NCI-H1105 treated with DMSO at 0.1 percent for 48 hours (cell line): ENCODE data around the gene PCSK2.

Experiments used
- DNase-seq: peaks from one replicate; lab custom pipeline; 2025; lab: John Stamatoyannopoulos, UW

PCSK2 gene

GRCh38 chr20:17248224-17248623, 21.4 kb downstream of the PCSK2 start:
- no peak for DNase-seq

DNA sequence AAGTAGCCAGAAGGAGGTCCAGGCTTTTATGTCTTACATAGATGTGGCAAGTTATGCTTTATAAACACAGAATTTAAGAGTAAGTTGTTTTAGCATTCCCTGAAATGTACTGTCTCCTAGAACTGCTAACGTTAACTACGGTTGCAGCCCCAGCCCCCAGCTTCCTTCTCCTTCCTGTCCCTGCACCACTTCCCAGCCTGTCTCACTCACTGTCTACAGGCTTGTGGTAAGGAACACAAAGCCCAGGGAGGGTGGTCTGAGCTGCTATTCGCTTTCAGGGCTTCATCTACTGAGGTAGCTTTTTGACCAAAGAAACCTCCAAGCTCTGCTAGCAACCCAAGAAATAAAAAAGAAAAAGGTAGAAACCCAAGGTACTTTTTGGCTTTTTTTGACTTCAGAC, 35.9 kb downstream of the PCSK2 start:
- DNase-seq: no peak

GRCh38 chr20:17273717-17274116, 46.9 kb downstream of the PCSK2 start:
- no peak for DNase-seq

DNA sequence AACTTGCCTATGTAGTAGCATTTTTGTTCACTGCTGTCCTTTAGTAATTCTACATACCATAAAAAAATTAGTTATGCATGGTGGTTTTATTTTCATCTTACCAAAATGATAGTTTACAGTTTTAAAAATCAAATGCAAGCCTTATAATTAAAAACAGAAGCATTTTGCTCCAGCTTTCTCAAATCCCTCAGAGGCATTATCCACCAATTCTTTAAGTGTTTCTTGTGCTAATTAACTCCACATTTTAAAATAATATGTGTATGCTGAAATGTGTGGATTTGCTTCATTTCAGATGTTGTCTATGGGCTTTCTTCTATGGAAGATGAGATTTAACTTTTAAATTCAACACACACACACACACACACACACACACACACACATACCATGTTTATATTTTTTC, 49.3 kb downstream of the PCSK2 start:
- no peak for DNase-seq

DNA sequence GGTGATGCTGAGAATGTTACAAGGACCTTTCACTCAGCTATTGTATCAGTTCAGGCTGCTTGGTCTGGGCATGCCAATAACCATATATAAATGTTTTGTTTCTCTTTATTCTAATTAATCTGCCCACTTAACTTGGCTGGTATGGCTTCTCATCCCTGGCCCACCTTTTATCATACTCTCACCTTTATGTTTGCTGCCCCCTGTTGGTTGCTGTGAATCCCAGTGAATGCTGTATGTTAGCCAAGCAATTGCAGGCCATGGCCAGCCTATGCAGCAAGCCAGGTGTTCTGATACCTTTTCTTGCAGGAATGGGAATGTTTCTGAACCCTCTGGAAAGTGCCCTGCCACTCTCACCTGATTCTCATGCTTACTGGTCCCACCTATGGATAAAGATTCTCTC, 54.6 kb downstream of the PCSK2 start:
- peak; percentile 68 for DNase-seq

- DNase-seq: no peak
Observed at GRCh38 chr20:17282501-17282900, 55.7 kb downstream of the PCSK2 start.

GRCh38 chr20:17287503-17287902, 60.7 kb downstream of the PCSK2 start:
- no peak for DNase-seq

- no peak for DNase-seq
Observed at GRCh38 chr20:17287998-17288397, 61.2 kb downstream of the PCSK2 start.

DNA sequence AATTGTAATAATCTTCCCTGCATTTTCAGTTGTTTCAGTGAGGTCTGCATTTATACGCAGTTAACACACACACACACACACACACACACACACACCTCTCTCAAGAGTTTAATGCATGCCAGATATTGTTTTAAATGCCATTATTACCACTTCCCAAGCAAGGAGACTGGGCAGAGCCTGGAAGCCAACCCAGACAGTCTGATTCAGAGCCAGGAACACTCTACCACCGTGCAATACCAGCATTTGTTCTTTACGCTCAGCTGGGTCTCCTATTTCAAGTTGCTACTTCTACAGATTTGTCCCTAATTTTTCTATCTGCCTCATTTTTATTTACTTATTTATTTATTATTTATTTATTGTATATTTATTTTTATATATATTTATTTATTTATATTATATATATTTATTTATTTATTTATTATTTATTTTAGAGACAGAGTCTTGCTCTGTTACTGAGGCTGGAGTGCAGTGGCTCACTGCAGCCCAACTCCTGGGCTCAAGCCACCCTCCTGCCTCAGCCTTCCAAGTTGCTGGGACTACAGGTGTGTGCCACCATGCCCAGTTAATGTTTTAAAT, 68.4 kb downstream of the PCSK2 start:
- DNase-seq: peak; percentile 23

- DNase-seq: no peak
Observed at GRCh38 chr20:17295991-17296390, 69.2 kb downstream of the PCSK2 start.

GRCh38 chr20:17298171-17298570, 71.3 kb downstream of the PCSK2 start:
- no peak for DNase-seq

DNA sequence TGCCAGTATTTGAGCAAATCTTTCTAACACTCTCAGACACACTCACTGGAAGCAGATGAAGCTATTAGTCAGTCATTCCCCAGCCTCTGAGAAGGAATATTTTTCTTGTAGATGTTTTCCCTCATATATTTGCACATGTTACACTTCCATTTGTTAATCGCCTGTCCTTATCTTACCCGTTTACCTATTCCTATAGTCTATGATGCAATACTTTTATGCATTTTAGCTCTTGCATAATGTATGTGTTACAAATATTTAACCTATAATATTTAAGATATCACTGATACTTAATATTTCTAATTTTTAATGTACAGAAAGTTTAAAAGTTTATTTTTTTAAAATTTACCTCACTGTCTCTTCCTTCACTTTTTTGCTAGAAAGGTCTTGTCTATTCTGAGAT, 71.9 kb downstream of the PCSK2 start:
- DNase-seq: no peak

DNA sequence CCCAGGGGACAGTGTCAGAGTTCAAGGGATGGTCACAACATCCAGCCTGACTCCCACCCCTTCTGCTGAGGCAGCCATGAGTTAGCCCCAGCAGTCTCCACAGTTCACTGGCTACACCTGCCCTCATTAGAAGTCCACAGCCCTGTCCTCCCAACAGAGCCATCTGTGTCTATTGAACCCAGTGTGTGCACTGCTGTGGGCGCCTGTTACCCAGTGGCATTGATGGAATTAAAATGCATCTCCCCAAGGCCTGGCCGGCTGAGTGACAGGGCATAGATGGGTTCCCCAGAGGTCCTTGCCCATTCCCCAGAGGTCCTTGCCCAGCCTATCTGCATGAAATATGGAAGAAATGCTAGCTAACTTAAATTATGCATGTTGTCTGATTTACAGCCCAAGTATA, 73.3 kb downstream of the PCSK2 start:
- DNase-seq: no peak

DNA sequence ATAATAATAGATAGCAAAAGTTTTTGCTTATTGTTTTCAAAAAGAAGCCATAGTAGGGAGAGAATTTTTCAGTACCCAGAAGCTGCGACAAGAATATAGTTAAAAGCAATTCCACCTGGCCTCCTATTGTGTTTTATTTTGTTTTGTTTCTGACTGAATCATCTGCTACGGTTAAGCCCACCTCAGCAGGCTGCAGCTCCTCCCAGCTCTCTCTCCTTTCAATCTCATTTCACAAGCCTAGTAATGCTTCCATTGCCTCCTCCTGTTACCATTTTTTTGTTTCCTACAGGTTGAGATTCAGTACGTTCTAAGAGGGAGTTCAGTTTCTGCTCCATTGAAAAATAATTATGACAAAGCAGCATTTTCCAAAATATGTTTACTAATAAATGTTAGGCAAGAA, 77.9 kb downstream of the PCSK2 start:
- DNase-seq: no peak

- no peak for DNase-seq
Observed at GRCh38 chr20:17306427-17306826, 79.6 kb downstream of the PCSK2 start.

DNA sequence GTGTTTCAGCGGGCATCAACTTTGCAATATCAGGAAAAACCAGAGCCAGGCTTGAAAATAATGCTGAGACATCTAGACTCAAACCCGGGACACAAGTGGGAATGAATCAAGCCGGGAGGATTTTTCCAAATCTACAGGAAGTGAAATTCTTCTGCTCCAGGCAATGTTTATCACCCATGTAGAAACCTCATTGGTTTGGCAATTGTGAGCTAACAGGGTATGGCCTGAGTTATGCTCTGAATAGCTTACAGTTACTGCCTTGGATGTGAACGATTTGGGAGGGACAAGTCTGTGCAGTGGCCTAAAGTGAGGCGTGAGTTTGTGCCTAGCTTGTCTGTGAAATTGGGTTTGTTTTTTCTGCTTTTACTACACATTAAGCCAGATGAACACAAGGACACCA, 87.4 kb downstream of the PCSK2 start:
- DNase-seq: no peak

DNA sequence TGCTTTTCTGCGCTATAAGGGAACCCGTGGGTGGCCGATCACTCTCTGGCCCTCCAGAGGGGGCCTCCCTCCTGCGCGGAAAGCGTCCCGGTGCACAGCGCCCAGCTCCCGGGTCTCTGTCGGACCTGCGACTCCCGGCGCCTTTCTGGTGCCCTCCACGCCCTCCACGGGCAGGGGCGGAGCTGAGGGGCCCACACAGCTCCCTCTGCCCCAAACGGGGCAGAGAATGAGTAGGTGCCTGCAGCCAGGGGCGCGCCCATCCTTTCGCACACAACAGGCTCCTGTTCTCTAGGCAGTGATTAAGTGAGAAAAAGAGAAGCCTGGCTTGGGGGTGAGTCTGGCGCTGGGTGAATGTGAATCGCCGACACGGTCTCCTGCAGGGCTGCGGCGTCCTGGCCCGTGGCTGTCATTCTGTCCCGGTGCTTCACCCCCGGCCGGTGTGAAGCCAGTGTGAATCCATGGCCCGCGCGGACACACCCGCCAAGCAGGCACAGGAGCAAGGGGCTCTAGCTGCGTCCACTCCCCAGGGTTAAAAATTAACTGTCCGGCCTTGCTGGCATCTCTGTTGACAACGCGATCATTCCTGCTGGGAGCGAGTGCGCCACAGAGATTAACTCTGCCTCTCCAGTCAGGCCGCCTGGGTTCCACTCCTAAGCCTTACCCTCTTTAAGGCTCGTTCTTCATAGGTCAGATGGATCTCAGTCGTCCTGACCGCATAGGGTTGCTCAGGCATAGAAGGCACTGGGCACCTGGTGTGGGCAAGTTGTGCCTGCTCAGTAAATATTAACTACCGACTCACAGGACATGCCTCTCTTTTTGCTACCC, 88.8 kb downstream of the PCSK2 start:
- DNase-seq: no peak

DNA sequence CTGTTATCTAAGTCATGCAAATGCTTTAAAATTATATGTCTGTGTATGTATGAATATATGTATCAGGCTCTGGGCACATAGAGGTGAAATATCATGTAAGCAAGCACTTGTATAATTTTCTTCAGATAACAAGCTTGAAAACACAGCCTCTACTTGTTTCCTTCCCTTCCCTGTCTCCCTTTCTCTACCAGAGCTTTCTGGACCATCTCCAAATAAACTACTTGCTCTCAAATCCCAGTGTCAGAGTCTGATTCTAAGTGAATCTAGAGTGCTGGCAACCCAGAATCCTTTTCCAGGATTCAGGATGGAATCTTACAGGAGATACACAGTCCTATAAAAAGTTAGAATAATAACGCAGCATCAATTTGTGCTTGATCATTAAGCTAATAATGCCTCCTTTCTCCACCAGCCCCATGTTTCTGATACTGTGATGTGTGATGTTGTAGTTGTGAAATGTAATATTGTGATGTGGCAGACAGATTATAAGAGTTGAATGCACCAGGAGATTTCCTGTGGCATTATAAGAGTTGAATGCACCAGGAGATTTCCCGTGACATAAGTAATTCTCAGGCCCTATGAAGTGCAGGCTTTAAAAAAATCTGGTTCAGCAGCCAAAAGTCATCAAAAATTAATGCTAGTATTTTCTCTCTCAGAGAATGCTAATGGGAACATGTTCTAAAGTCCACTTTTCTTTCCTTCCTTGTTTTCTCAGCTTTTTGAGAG, 89.6 kb downstream of the PCSK2 start:
- DNase-seq: no peak

GRCh38 chr20:17317341-17317740, 90.5 kb downstream of the PCSK2 start:
- DNase-seq: no peak

GRCh38 chr20:17320456-17320855, 93.6 kb downstream of the PCSK2 start:
- no peak for DNase-seq

- no peak for DNase-seq
Observed at GRCh38 chr20:17326096-17326495, 99.3 kb downstream of the PCSK2 start.

GRCh38 chr20:17327185-17328148, 100.6 kb downstream of the PCSK2 start:
- DNase-seq: no peak
